Activated CD8-positive, alpha-beta T cell treated with anti-CD3 and anti-CD28 coated beads for 36 hours (primary cell): ENCODE results near the gene INPP4B. TPM values are rescaled to one million over a fixed set of nuclear protein-coding genes. Genes with fewer than 3 reads are reported as not detected.
"Not testable (repeated sequence)": the region's sequence is repeated elsewhere in the genome, so short reads cannot be mapped to it uniquely, and the experiment has no call there.

Experiments used
- ATAC-seq: fragments of 200-7000 bp; cut with Tn5 transposase; one replicate; pipeline ENCODE4 v1.10.0; 2021; ENCODE audit warnings: mild to moderate bottlenecking, moderate library complexity
- CTCF ChIA-PET: fragments of 350-600 bp; sonication (Branson Sonifier 250); formaldehyde crosslinking; loops from one replicate; lab custom pipeline; 2021; ENCODE audit warnings: antibody characterized with exemption; lab: Charles Lee
- POLR2A ChIA-PET: fragments of 350-600 bp; sonication (Branson Sonifier 250); formaldehyde crosslinking; loops from one replicate; lab custom pipeline; 2021; ENCODE audit warnings: antibody characterized with exemption; lab: Charles Lee
- DNase-seq: peaks from one replicate; pipeline ENCODE4 v3.0.0-alpha.2; 2020
- H3K27ac Mint-ChIP-seq: one replicate; pipeline ENCODE4 v1.8.0; 2021; ENCODE audit warnings: mild to moderate bottlenecking, mixed read lengths
- H3K27me3 Mint-ChIP-seq: one replicate; pipeline ENCODE4 v1.8.0; 2021; ENCODE audit warnings: mixed read lengths
- H3K36me3 Mint-ChIP-seq: one replicate; pipeline ENCODE4 v1.8.0; 2021; ENCODE audit warnings: low read depth, mixed read lengths
- H3K4me1 Mint-ChIP-seq: one replicate; pipeline ENCODE4 v1.8.0; 2021; ENCODE audit warnings: low read depth, mixed read lengths
- H3K4me3 Mint-ChIP-seq: one replicate; pipeline ENCODE4 v1.8.0; 2021; ENCODE audit warnings: mild to moderate bottlenecking, moderate library complexity, mixed read lengths
- H3K9me3 Mint-ChIP-seq: one replicate; pipeline ENCODE4 v1.8.0; 2021; ENCODE audit warnings: mixed read lengths
- intact Hi-C: fragments of 100-400 bp; cut with micrococcal nuclease; formaldehyde crosslinking; loops from one replicate; pipeline ENCODE4 v1.10.0; 2022
- total RNA-seq, 2 experiments: library from RNA; stranded (reverse); gene quantifications; one replicate each; pipeline ENCODE4 v1.2.3, GENCODE V29; 2021
- TF ChIP-seq, protein P1 (sequence below): fragments of 200-600 bp; IDR thresholded peaks from one replicate; pipeline ENCODE4 v1.8.0; 2022; ENCODE audit warnings: antibody characterized with exemption, mild to moderate bottlenecking

The INPP4B gene
- total RNA-seq, 2 experiments from 2014 or later = 46.1 to 46.9 TPM

DNA sequence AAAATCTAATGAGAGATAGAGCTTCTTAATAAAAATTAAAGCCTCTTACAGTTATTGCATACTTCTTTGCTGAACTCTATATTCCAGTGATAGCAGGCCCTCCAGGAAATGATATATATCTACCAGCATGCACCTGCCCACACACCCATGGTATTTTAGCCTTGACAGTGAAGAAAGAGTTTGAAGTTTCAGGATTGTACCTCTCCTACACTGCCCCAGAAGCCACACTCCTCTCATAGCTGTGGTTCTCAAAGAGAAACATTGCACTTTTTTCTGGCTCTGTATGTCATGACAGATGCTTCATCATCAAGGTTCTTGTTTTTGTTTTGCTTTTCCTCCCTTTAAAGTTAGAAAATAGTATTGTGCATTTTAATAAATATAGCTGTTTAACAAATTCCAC is 34.0 kb downstream of the INPP4B start:
- ChIA-PET CTCF (no interaction called here), POLR2A (no interaction called here)
- H3K4me1 Mint-ChIP-seq = peaks cover 12% of the 10 kb centered on the region

DNA sequence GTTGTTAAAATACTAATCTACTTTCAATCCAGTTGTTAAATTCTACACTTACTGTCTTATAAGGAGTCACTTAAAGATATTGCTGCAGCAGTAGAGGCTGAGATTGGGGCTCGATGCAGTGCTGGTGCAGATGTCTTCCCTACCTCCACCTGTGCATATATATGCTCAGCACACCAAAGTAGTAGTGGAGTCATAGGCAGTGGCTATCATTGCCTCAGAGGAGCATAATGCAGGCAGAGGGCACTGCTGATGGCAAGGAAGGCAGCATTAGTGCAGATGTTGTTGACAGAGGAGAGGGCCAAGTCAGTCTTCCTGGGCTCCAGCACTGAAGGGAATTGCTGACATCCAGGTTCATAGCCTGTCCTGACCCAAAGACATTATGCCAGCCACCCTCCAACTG is 35.1 kb downstream of the INPP4B start:
- Mint-ChIP-seq H3K4me3 (no peak overlapping the region), H3K9me3 (no peaks in the 10 kb centered on the region), H3K27me3 (no peaks in the 10 kb centered on the region), H3K27ac (no peak overlapping the region), H3K36me3 (no peaks in the 10 kb centered on the region), H3K4me1 (peaks cover 9% of the 10 kb centered on the region)
- DNase-seq (no peak), ATAC-seq (no peak)
- POLR2A ChIA-PET = no interaction called here
- intact Hi-C loops = no loop called here
- CTCF ChIA-PET = no interaction called here
- TF ChIP-seq, protein P1, sequence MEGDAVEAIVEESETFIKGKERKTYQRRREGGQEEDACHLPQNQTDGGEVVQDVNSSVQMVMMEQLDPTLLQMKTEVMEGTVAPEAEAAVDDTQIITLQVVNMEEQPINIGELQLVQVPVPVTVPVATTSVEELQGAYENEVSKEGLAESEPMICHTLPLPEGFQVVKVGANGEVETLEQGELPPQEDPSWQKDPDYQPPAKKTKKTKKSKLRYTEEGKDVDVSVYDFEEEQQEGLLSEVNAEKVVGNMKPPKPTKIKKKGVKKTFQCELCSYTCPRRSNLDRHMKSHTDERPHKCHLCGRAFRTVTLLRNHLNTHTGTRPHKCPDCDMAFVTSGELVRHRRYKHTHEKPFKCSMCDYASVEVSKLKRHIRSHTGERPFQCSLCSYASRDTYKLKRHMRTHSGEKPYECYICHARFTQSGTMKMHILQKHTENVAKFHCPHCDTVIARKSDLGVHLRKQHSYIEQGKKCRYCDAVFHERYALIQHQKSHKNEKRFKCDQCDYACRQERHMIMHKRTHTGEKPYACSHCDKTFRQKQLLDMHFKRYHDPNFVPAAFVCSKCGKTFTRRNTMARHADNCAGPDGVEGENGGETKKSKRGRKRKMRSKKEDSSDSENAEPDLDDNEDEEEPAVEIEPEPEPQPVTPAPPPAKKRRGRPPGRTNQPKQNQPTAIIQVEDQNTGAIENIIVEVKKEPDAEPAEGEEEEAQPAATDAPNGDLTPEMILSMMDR = no peak

More for the DNA sequence above, 34.0 kb downstream of the INPP4B start:
- ATAC-seq = peak; percentile 54
- TF ChIP-seq, protein P1 = no peak
- Mint-ChIP-seq H3K9me3 (no peaks in the 10 kb centered on the region), H3K27ac (no peak overlapping the region), H3K36me3 (no peaks in the 10 kb centered on the region), H3K4me3 (no peak overlapping the region), H3K27me3 (no peaks in the 10 kb centered on the region)
- intact Hi-C loops = no loop called here
- DNase-seq = peak; percentile 20

DNA sequence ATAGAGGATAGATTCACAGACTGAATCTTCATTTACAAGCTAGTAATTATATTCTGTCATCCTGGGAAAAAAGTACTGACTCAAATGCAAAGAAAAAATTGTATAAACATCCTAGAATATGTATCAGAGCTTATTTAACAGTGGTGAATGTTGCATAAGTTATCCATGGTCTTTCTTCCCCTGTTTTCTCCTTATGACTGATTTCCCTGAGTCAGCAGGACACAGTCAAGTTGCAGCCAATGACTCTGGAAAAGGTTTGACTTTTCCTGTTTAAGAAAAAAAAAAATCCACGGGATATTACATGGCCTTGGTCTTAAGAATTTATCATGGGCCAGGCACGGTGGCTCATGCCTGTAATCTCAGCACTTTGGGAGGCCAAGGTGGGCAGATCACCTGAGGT is 36.5 kb downstream of the INPP4B start:
- Mint-ChIP-seq H3K27me3 (no peaks in the 10 kb centered on the region), H3K9me3 (no peaks in the 10 kb centered on the region), H3K27ac (no peak overlapping the region), H3K4me3 (no peak overlapping the region), H3K36me3 (no peaks in the 10 kb centered on the region), H3K4me1 (peaks cover 4% of the 10 kb centered on the region)
- TF ChIP-seq, protein P1 = no peak
- intact Hi-C loops = no loop called here
- ChIA-PET POLR2A (no interaction called here), CTCF (no interaction called here)
- no peak for DNase-seq
- no peak for ATAC-seq

DNA sequence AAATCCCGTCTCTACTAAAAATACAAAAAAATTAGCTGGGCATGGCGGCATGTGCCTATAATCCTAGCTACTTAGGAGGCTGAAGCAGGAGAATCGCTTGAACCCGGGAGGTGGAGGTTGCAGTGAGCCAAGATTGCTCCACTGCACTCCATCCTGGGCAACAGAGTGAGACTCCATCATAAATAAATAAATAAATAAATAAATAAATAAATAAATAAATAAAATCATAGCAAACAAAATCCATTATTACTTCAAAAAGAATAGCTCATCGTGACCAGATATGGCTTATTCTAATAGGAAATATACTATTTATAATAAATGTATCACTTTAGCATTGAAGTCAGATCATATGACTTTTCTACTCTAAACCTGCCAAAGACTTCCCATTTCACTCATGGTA is 42.2 kb downstream of the INPP4B start:
- CTCF ChIA-PET, DNase-seq, H3K27ac Mint-ChIP-seq, intact Hi-C loops, H3K36me3 Mint-ChIP-seq, ATAC-seq, H3K9me3 Mint-ChIP-seq, H3K4me3 Mint-ChIP-seq, POLR2A ChIA-PET, H3K27me3 Mint-ChIP-seq: not testable (repeated sequence)
- H3K4me1 Mint-ChIP-seq = peaks cover 17% of the 10 kb centered on the region

DNA sequence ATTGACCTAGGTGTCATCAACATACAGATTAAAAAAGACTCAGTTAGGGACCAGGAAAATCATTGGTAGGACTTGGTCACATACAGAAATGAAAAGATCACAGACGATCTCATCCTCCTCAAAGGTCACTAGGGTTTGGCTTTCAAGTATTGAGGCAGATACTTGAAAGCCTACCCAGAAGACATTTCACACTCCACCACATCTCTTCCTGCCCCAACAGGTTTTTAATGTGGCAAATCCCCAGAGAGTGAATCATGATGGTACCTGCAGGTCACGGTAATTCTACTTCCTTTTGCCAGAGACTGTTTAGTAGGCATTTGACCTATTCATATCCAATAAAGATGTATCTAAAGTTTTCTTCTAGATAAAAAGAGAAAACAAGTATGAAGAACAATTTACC is 44.1 kb downstream of the INPP4B start:
- TF ChIP-seq, protein P1 = no peak
- no peaks in the 10 kb centered on the region for H3K36me3 Mint-ChIP-seq
- H3K4me3 Mint-ChIP-seq = no peak overlapping the region
- POLR2A ChIA-PET = no interaction called here
- ATAC-seq (peak; percentile 99), DNase-seq (peak; percentile 67)
- H3K9me3 Mint-ChIP-seq = no peaks in the 10 kb centered on the region
- CTCF ChIA-PET = no interaction called here
- intact Hi-C loops = no loop called here
- no peaks in the 10 kb centered on the region for H3K27me3 Mint-ChIP-seq
- peaks cover 17% of the 10 kb centered on the region for H3K4me1 Mint-ChIP-seq
- peak overlapping the region; percentile 35 for H3K27ac Mint-ChIP-seq

DNA sequence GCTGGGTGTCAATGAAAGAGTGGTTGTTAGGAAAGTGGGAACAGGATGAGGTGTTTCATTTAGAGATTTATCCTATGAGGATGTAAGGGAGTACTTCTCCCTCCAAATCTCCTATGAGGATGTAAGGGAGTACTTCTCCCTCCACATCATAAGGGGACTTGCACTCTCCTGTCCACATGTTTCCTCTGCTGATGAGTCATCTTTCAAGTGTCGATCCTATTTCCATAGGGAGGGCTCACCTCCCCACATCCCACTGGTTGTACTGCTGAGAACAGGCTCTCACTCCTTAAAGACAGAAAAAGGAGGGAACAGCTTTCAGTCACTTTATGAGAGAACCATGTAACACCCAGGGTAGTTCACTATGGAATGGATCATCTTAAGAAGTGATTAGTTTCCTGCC is 65.0 kb downstream of the INPP4B start:
- H3K9me3 Mint-ChIP-seq = no peaks in the 10 kb centered on the region
- CTCF ChIA-PET = no interaction called here
- no peaks in the 10 kb centered on the region for H3K36me3 Mint-ChIP-seq
- DNase-seq = no peak
- H3K4me1 Mint-ChIP-seq = no peaks in the 10 kb centered on the region
- intact Hi-C loops = no loop called here
- no peaks in the 10 kb centered on the region for H3K27me3 Mint-ChIP-seq
- H3K4me3 Mint-ChIP-seq = no peak overlapping the region
- ATAC-seq = no peak
- TF ChIP-seq, protein P1 = no peak
- POLR2A ChIA-PET = no interaction called here
- no peak overlapping the region for H3K27ac Mint-ChIP-seq
